Ovary (tissue), 9 donors: ENCODE measurements around the gene TMEM109. TPM values are rescaled to one million over a fixed set of nuclear protein-coding genes. Genes with fewer than 3 reads are reported as not detected.
A peak's percentile ranks its signal among the peaks of the same experiment; 100 is the strongest.
"Not testable (repeated sequence)": the region's sequence is repeated elsewhere in the genome, so short reads cannot be mapped to it uniquely, and the experiment has no call there.

Experiments used
- DNase-seq, 5 donors: peaks; one replicate each; pipeline ENCODE4 v3.0.0-alpha.2; 2019 to 2020
- H3K27ac ChIP-seq, 2 donors: fragments of 200-600 bp; one replicate each; pipeline versions ENCODE4 v1.5.1 to v1.8.0; 2019 to 2022
- H3K27me3 ChIP-seq: fragments of 200-600 bp; one replicate; pipeline ENCODE4 v1.8.0; 2022
- H3K36me3 ChIP-seq: fragments of 200-600 bp; sonication (generic); one replicate; pipeline ENCODE4 v1.5.1; 2019
- H3K4me1 ChIP-seq: one replicate; pipeline ENCODE4 v1.8.1; 2013; ENCODE audit warnings: mild to moderate bottlenecking, moderate library complexity; ENCODE audit not compliant: insufficient read depth
- H3K4me3 ChIP-seq: fragments of 200-600 bp; sonication (generic); one replicate; pipeline ENCODE4 v1.5.1; 2017
- H3K9me3 ChIP-seq, 2 donors: fragments of 200-600 bp in 1 of 2; sonication (generic) in 1 of 2; one replicate each; pipeline versions ENCODE4 v1.5.1 to v1.8.1; 2013 to 2019; ENCODE audit warnings: mild to moderate bottlenecking in 1 of 2, moderate library complexity in 1 of 2
- CTCF ChIP-seq, 3 donors: fragments of 450-650 bp in 2 of 3; fragments of 200-600 bp in 1 of 3; IDR thresholded peaks; one replicate each; pipeline versions ENCODE4 v1.5.1 to v1.8.0; 2016 to 2022; ENCODE audit warnings: antibody characterized with exemption in 3 of 3, mild to moderate bottlenecking in 1 of 3
- EP300 ChIP-seq: sonication (generic); formaldehyde crosslinking; IDR thresholded peaks from one replicate; pipeline ENCODE4 v1.6.1; 2017; ENCODE audit warnings: antibody characterized with exemption
- POLR2A ChIP-seq: fragments of 450-650 bp; IDR thresholded peaks from one replicate; pipeline ENCODE4 v1.6.1; 2017; ENCODE audit warnings: antibody characterized with exemption, mild to moderate bottlenecking, moderate library complexity
- WGBS, 3 donors: extraction: QIAGEN DNeasy Blood & Tissue Kit in 1 of 3; methylation state at CpG; one replicate each; pipeline versions ENCODE4 v1.1.5 to v1.1.7; 2013 to 2017; 5-methylcytosine and 5-hydroxymethylcytosine counted together
- intact Hi-C, 4 donors: fragments of 100-400 bp; cut with DNase I; formaldehyde crosslinking; loops; one replicate each; pipeline versions ENCODE4 v1.11.0 to v1.15.1; 2022 to 2023
- polyA plus RNA-seq, 2 donors: library from polyadenylated mRNA; stranded (reverse); fragments of 200-250 nt in 1 of 2; fragments of 350-450 nt in 1 of 2; fragmentation: Illumina TruSeq in 1 of 2; extraction: RNeasy Lipid Tissue Mini Kit (QIAGEN cat#74804) in 1 of 2; gene quantifications; one replicate each; pipeline ENCODE4 v1.2.3, GENCODE V29; 2013 to 2014
- total RNA-seq, 7 donors: library from RNA; depleted of rRNA in 2 of 7; stranded (reverse); fragments of >200 nt in 2 of 7; fragmentation: NEBNext Ultra II Directional in 3 of 7; extraction: Animal tissue kit (Norgen Biotek cat#: 25700) in 3 of 7; gene quantifications; one replicate each; pipeline versions ENCODE4 v1.1.0 to v1.2.4, GENCODE V29; 2016 to 2023
- donor health status: DM: no; HTN: no; CAD: no; lungs with moderate emphysema.
- donor health status: DM: no; HTN: no; CAD: no.
- donor health status: Bipolar disorder and iron deficiency.
- donor health status: DM: yes; HTN: yes; CAD: no.
- donor health status: DM: no; HTN: no; CAD: no.
- donor health status: DM: yes; HTN: yes; CAD: no.

TMEM109 gene
- total and polyA plus RNA-seq, 9 donors, result 88.7 to 145 (median 121) TPM

DNA sequence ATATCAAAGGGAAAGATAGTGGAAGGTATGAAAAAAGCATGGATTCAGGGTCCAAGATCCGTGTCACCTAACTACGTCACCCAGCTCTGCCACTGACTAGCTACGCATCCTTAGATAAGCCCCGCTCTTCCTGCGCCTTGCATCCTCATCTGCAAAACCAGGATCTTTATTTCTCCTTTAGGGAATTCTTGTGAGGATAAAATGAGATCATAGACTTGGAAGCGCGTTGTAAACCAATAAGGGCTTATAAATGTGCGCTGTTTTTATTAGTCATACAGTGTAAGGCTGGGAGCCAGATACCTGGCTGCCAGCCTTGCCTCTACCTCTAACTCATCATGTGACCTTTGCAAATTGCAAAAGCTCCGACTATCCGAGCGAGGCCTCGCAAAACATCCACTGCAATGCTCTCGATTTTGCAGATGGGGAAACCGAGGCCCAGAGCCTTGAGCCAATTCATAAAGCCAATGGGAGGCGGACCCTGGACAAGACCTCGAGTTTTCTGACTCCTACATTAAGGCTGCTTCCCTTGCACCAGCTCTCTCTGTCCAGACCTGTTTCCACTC, 8.3 kb upstream of the TMEM109 start:
- H3K27me3 ChIP-seq, result no peaks in the 10 kb centered on the region

DNA sequence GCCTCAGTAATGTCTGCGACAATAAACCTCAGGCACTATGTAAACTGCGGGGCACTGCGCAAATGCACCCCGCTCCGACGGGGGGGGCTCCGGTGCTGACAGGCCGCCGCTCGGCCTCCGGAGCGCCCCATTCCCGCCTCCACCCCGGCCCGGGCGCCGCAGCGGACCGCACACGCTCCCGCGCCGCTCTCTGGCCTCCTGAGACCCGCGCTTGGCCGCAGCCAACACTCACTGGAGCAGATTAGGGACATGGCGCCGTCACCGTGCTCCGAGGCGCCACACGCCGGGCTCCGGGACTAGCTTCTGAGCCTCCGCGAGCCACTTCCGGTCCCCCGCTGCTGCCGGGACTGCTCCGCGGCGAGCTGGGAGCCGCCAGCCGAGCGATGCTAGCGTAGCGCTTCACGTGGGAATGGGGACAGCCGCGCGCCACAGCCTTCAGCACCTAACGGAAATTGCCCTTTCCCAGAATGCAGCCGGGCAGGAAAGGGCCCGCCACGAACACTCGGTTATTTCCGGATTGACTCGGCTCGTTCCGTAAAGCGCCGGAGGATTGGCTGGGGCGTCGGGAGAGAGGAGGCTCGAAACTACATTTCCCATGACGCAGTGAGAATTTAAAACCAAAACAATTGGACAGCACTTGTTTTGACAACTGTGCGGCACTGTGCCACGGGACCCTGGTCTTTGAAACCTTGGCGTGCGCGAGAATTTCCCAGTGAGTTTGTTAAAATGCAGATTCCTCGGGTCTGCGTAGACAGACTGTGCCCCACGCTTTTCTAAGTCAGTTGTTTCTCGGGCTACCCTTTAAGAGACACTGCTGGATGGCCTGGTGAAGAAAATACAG, 7.6 kb upstream of the TMEM109 start, which contains the start of gene PRPF19:
TSS of gene PRPF19 (minus strand) at position 454 of the 841 bp plus-strand sequence. CDS start at position 251, 203 bp downstream.
- 0 to 1% (median 0%) methylated on average over 50 to 75 of the region's 75 CpGs for WGBS, 3 donors
- peak within 1 kb of the TSS; percentile 74 to 78 for H3K27ac ChIP-seq
- no peaks in the 10 kb centered on the region for H3K36me3 ChIP-seq
- DNase-seq, result peak; percentile 95 to 99 (median 98)
- H3K4me3 ChIP-seq, result peak within 1 kb of the TSS; percentile 97
- H3K4me1 ChIP-seq, result peaks cover 9% of the 10 kb centered on the region
- H3K9me3 ChIP-seq, result no peaks in the 10 kb centered on the region
- no peaks in the 10 kb centered on the region for H3K27me3 ChIP-seq
- intact Hi-C loops, result no loop called here
- peak; percentile 78 for TF ChIP-seq POLR2A
- no peak for TF ChIP-seq EP300

More for the DNA sequence above, 8.3 kb upstream of the TMEM109 start:
- intact Hi-C loops, result no loop called here
- 3 to 6% (median 3%) methylated on average over 16 of the region's 16 CpGs for WGBS, 3 donors
- peaks cover 9% of the 10 kb centered on the region for H3K4me1 ChIP-seq
- TF ChIP-seq POLR2A (no peak), EP300 (no peak), CTCF (IDR thresholded peaks at IDR 0.05) (no peak)
- no peaks in the 10 kb centered on the region for H3K36me3 ChIP-seq
- H3K9me3 ChIP-seq, result no peaks in the 10 kb centered on the region
- no peak for DNase-seq
- H3K27ac ChIP-seq, result peak overlapping the region; percentile 74 to 78
- peak overlapping the region; percentile 97 for H3K4me3 ChIP-seq

GRCh38 chr11:60908803-60909202, 5.2 kb upstream of the TMEM109 start:
- no peaks in the 10 kb centered on the region for H3K27me3 ChIP-seq
- peaks cover 9% of the 10 kb centered on the region for H3K4me1 ChIP-seq
- H3K4me3 ChIP-seq, result no peak overlapping the region
- intact Hi-C loops, result no loop called here
- no peak overlapping the region for H3K27ac ChIP-seq
- no peak for DNase-seq
- H3K36me3 ChIP-seq, result no peaks in the 10 kb centered on the region
- no peak for TF ChIP-seq CTCF (IDR thresholded peaks at IDR 0.05)
- TF ChIP-seq POLR2A, result no peak
- no peak for TF ChIP-seq EP300
- no peaks in the 10 kb centered on the region for H3K9me3 ChIP-seq
- WGBS, 3 donors, result 5 to 70% (median 24%) methylated on average over 1 of the region's 1 CpG

GRCh38 chr11:60909680-60910280, 4.2 kb upstream of the TMEM109 start:
- H3K4me1 ChIP-seq, H3K9me3 ChIP-seq, H3K4me3 ChIP-seq, H3K36me3 ChIP-seq, intact Hi-C loops, DNase-seq, H3K27me3 ChIP-seq, H3K27ac ChIP-seq: not testable (repeated sequence)
- 59 to 61% (median 60%) methylated on average over 3 of the region's 3 CpGs for WGBS, 3 donors

GRCh38 chr11:60910281-60910687, 3.7 kb upstream of the TMEM109 start:
- no peaks in the 10 kb centered on the region for H3K36me3 ChIP-seq

More at GRCh38 chr11:60910281-60910687, 3.7 kb upstream of the TMEM109 start:
- Histone ChIP-seq H3K9me3 (no peaks in the 10 kb centered on the region), H3K4me1 (peaks cover 4% of the 10 kb centered on the region), H3K27me3 (no peaks in the 10 kb centered on the region), H3K4me3 (no peak overlapping the region), H3K27ac (no peak overlapping the region)
- DNase-seq, result no peak
- no peak for TF ChIP-seq POLR2A
- TF ChIP-seq CTCF (IDR thresholded peaks at IDR 0.05), result no peak
- TF ChIP-seq EP300, result no peak
- intact Hi-C loops, result no loop called here
- 63 to 92% (median 89%) methylated on average over 3 of the region's 3 CpGs for WGBS, 3 donors
